ENCODE data around the gene CKMT2.

CKMT2 gene

DNA sequence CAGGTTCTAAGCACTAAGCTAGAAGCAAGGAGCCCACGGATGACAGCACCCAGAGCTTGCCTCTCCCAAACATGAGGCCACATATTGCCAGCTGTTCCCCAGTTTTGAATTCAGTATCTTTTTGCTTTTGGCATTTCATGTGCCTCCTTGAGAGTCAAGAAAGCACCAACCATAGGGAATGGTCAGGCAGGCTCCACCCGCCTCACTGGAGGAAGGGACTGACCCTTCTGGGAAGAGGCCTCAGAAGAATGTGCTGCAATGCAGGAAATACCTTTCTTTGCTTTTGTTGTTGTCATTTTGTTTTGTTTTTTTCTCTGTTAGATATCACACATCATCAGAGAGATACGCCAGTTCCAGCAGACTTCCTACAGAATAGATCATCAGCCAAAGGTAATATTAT, 13.7 kb upstream of the CKMT2 start:
- ATAC-seq: no peak

DNA sequence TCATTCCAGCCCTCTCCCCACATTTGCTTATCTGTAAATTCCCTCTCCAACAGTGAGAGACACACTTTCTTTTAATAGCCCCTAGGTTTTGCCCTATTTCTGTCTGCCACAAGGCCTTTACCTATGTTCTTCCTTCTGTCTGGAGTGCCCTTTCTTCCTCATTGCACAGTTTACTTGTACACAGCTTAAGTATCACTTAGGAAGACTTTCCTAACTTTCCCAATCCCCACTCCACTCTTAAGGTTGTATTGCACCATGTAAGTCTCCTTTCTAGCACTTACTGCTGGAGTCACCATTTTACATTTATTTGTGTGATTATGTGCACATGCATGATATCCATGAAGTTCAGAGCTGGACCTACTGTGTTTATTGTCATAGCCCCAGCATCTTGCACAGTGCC, 10.8 kb upstream of the CKMT2 start:
- no peak for ATAC-seq

- no peak for ATAC-seq
These were observed 7.7 kb upstream of the CKMT2 start for GRCh38 chr5:81225463-81225862.

DNA sequence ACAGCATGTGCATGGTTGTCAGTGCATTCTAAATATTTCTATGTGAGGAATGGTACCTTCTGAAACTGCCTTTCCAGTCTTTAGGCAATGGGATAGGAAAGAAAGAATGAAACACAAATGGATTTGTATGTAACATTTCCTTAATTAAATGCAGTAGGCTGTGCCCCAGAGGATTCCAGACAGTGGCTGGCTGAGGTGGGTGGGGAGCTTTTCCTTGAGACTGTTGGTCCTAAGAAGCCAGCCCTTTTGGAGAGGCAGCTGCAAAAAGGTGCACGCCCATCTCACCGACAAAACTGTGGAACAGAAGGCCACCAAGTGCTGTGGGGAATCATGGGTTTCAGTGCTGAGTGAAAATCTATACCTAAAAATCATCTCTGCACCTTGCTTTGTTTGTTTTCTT, 6.8 kb upstream of the CKMT2 start:
- no peak for ATAC-seq

GRCh38 chr5:81226949-81227348, 6.2 kb upstream of the CKMT2 start:
- no peak for ATAC-seq

GRCh38 chr5:81228084-81228483, 5.0 kb upstream of the CKMT2 start:
- ATAC-seq: no peak

- ATAC-seq: no peak
These were observed 2.7 kb upstream of the CKMT2 start for GRCh38 chr5:81230416-81230815.

GRCh38 chr5:81232464-81233079, 550 bp upstream of the CKMT2 start:
- no peak for ATAC-seq

- no peak for ATAC-seq
These were observed 1.2 kb downstream of the CKMT2 start for GRCh38 chr5:81234299-81234698.

DNA sequence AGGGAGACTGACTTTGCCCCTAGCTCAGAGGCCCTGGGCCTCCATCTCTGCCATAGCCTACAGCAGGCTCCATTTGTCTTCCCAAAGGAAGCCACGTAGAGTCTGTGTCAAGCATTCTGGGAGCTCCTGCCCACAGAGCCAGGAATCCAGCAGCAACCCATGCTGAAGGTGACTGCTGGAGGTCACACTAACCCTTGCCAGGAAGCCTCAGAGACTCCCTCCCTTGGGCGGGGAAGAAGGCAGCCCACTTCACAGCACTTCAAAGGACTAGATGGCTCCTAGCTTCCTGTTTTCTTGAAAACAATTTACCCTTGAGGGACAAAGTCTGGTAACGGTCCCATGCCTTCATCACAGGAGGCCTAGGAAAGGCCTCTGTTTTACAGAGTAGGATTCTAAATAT, 1.7 kb downstream of the CKMT2 start:
- ATAC-seq: no peak

DNA sequence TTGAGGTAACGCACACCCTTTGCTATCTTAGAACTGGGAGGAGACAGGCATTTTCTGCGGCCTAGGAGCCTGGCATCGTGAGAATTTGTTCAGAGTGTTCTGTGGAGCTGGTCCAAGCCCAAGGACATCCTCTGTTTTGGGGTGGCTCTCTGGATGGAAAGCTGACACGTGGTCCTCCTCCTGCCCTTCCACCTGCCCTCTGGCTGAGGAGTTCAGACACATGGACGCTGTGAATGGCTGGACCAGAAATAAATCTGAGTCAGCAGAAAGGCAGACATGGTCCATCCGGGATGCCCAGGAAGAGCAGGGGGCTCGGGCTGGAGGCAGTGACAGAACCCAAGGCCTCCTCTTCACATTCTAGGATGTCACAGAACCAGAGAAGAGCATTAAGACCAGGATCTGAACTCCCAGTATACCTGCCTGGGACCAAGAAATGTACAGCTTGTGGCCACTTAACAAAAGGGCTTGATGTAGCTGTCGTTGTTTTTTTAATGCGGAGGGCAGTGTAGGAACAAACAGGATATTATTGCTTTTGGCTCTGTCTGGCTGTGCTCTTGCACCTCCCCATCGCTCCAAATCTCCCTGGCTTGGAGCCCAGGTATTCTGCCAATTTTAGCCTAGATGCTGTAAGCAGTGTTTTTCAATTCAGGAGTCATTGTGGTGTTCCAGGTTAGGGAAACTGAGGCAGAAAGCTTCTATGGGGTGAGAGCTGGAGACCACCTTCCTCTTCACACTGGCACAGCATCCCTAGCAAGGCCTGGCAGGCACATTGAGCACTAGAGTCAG, 2.4 kb downstream of the CKMT2 start:
- no peak for ATAC-seq

GRCh38 chr5:81238460-81238859, 5.3 kb downstream of the CKMT2 start:
- no peak for ATAC-seq

- no peak for ATAC-seq
These were observed 6.5 kb downstream of the CKMT2 start for GRCh38 chr5:81239613-81240012.

DNA sequence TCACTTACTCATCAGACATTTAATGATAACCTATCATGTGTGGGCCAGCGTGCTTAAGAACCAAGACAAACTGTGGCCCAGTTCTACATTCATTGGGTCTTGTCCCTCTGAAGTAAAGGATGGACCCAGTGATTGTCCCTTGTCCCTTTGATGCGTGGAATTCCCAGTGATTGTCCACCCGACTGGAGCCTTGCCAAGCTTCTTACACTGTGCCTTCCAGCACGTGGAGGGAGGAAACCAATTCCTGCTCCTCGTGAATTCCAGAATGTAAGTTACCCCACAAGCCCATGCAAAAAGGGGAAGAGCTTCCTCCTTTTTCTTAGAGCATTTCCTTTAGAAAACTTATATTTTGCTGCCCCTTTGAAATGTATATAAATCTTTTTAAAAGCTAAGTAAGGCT, 7.9 kb downstream of the CKMT2 start:
- no peak for ATAC-seq

DNA sequence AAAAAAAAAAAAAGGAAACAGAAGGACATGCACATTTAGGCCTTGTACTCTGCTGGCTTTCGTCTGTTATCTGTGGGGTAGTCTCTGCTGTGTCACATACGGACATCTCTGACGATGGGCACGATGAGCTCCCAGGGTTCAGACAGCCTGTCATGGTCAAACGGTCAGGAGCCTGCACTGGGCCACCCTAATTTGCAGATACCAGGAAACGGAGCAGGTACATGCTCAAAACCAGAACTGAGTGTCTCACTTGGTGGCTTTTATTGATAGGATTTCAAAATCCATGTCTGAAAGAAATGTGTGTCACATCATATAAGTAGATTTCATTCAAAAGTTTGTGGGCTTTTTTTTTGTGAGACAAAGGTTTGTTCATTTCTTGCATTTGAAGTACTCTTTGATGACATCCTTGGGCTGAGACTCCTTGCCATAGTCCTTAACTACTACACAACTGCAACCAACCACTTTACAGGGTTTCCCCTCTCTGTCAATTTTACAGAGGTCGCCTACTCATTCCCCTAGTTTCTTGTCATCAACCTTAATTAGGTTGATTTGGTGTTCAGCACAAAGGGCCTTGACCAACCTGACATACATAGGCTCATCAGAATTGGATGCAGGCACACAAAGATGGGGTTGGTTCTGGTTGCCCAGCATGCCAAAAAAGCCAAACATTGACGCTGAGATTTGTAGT, 9.0 kb downstream of the CKMT2 start:
- no peak for ATAC-seq

DNA sequence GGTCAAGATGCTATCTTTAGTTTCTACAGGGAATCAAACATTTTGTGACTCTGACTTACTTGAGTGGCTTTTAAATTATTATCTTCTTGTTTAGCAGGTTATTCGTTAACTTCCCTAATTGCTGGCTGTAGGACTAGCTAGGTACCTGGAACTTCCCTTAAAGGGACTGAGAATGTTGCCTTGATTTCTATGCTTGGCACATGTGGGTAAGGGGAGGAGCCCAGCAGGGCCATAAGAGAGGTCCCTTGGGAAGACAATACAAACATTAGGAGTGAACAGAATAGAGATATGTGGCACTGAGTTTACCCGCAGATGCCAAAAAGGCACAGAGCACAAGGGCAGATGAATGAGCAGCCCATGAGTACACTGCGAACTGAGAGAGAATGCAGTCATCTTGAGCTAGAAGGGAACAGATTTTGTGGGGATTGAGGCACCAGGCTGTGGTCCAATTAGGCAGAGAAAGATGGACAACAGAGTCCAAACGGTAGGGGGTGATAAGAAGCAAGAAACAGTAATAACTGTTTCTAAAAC, 9.8 kb downstream of the CKMT2 start:
- ATAC-seq: no peak

DNA sequence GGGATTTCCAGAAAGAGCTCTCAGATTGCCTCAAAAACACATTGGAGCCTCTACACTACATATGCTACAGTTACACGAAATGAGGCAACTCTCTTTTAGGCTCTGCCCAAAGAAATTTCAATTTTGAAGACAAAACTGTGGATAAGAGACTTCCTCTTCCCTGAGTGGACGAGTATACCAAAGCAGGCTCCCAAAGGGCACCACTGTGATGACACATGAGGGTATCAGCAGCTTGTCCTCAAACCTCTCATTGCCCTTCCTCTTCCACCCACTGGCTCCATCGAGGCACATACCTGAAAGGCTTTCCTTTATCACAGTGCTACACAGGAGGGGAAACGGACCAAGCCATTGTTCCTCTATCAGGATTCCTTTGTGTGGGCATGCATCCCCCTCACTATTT, 11.3 kb downstream of the CKMT2 start:
- no peak for ATAC-seq

DNA sequence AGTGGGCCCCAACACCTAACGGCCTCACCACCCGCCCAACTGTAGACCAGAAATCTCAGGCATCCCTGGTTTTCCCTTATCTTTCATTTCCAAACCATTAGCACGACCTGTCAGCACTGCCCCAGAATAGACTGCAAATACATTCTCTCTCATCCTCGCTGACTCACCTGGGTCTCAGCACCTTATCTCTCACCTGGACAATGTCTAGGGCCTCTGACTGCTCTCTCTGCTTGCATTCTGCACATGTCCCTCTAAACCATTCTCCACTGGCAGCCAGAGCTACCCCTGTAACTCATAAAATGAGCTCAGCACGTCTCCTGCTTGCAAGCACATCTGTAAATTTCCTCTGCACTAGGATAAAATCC, 12.7 kb downstream of the CKMT2 start:
- ATAC-seq: no peak

DNA sequence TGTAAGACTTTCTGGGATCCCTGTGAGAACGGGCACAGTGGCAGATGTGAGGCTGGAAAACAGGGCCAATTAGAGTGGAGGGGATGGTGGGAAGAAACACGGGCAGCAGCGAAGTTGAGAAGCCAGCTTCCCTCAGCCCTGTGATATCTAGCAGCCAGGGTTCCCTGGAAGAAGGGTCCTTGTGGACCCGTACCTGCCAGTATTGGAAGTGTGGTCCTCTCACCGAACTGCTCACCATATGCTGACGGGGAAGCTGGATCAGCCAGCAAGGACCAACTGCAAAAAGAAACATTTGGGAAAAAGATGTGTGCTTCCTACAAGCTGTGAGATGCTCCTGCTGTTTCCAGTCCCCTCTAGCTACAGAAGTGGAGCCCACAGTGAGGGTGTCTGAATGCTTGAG, 13.6 kb downstream of the CKMT2 start:
- ATAC-seq: no peak

DNA sequence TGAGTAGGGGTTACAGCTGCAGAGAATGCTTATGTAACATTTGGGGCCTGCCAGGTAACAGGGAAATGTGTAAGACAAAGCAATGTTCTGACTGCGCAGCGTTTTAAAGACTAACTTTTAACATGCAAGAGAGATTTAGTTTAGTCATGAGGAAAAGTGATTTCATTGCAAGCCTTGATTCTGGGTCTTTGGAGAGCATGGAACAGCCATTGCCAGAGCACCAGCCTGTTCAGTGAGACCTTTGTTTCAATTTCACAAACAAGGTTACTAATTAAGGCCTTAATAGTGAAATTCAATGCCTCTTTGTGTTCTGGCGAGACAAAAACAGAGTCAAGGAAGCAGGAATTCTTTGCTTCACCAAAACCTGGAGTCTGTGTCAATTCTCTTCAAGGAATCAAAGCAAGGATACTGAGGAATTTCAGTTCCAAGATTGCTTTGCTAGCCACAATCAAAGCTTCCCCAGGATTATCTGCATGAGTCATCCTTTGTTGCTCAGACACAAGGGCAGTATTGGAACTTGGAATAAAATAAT, 14.4 kb downstream of the CKMT2 start:
- no peak for ATAC-seq

GRCh38 chr5:81249240-81249639, 16.1 kb downstream of the CKMT2 start:
- ATAC-seq: no peak

- ATAC-seq: no peak
These were observed 16.9 kb downstream of the CKMT2 start for GRCh38 chr5:81250004-81250403.

- ATAC-seq: no peak
These were observed 18.8 kb downstream of the CKMT2 start for GRCh38 chr5:81251922-81252321.

- ATAC-seq: no peak
These were observed 19.8 kb downstream of the CKMT2 start for GRCh38 chr5:81252904-81253303.

Data from activated CD4-positive, CD25-positive, alpha-beta regulatory T cell treated with anti-CD3 and anti-CD28 coated beads, Interleukin-2, amount 50 U/mL, for 24 hours (primary cell).